Endothelial cell of umbilical vein (primary cell): ENCODE results near the gene TXNDC8. TPM values are rescaled to one million over a fixed set of nuclear protein-coding genes. Genes with fewer than 3 reads are reported as not detected.

Experiments used
- BruUV-seq: library from RNA; stranded (reverse); fragments of 400-500 nt; replicated peaks from 2 replicates; lab custom pipeline; 2021; lab: Mats Ljungman, UMichigan
- CTCF ChIA-PET: fragments of 300-600, 350-600 bp; sonication (Branson Sonifier 250); formaldehyde crosslinking; loops from one replicate; lab custom pipeline; 2021; ENCODE audit warnings: antibody characterized with exemption, inconsistent platforms; lab: Charles Lee
- POLR2A ChIA-PET: fragments of 300-600, 350-600 bp; sonication (Branson Sonifier 250); formaldehyde crosslinking; loops from one replicate; lab custom pipeline; 2021; ENCODE audit warnings: antibody characterized with exemption, inconsistent platforms; lab: Charles Lee
- DNase-seq: peaks from one replicate; pipeline ENCODE4 v3.0.0-alpha.2; 2011; ENCODE audit warnings: low read depth, low spot score
- FAIRE-seq: peaks from 2 replicates; lab custom pipeline; 2011; peaks lifted over from hg19 to GRCh38; lab: Jason Lieb, UNC
- H2AFZ ChIP-seq: 2 replicates; pipeline ENCODE4 v1.6.0; 2012; ENCODE audit warnings: low read depth, low read length, control low read depth, inconsistent platforms
- H3K27ac ChIP-seq: 2 replicates; pipeline ENCODE4 v1.5.1; 2011; ENCODE audit warnings: low read depth, mild to moderate bottlenecking, control low read depth, low read length, moderate library complexity; ENCODE audit not compliant: insufficient read depth
- H3K27me3 ChIP-seq, 2 experiments: 2 replicates each; pipeline versions ENCODE4 v1.6.0 to v1.6.1; 2011; ENCODE audit warnings: low read length in 2 of 2, mixed read lengths in 1 of 2; ENCODE audit not compliant: control insufficient read depth in 2 of 2, insufficient read depth in 2 of 2
- H3K36me3 ChIP-seq, 2 experiments: 2 replicates in 1 of 2; 3 replicates in 1 of 2; pipeline ENCODE4 v1.5.1; 2011; ENCODE audit warnings: low read length in 2 of 2, mild to moderate bottlenecking in 1 of 2, moderate library complexity in 1 of 2; ENCODE audit not compliant: control insufficient read depth in 2 of 2, insufficient read depth in 2 of 2; ENCODE audit errors: extremely low read depth in 1 of 2
- H3K4me1 ChIP-seq: 3 replicates; pipeline ENCODE4 v1.5.1; 2011; ENCODE audit warnings: mild to moderate bottlenecking, low read length; ENCODE audit not compliant: control insufficient read depth, insufficient read depth; ENCODE audit errors: extremely low read depth
- H3K4me2 ChIP-seq: 2 replicates; pipeline ENCODE4 v1.6.1; 2011; ENCODE audit warnings: low read length, control low read depth, mixed read lengths; ENCODE audit not compliant: insufficient read depth
- H3K4me3 ChIP-seq, 3 experiments: fragments of 200-600 bp in 1 of 3; sonication (generic), shearing (Covaris generic) in 1 of 3; replicated peaks in 1 of 3; 2 replicates each; pipeline ENCODE4 v1.5.1; 2011 to 2016; ENCODE audit warnings: control low read depth in 3 of 3, low read length in 3 of 3, mild to moderate bottlenecking in 2 of 3, inconsistent platforms in 1 of 3, low read depth in 1 of 3, moderate library complexity in 1 of 3; ENCODE audit not compliant: insufficient read depth in 1 of 3
- H3K79me2 ChIP-seq: 2 replicates; pipeline ENCODE4 v1.6.0; 2012; ENCODE audit warnings: low read length, inconsistent platforms; ENCODE audit not compliant: control insufficient read depth, insufficient read depth
- H3K9ac ChIP-seq: replicated peaks from 2 replicates; pipeline ENCODE3; 2011; ENCODE audit warnings: low read length, control low read depth; ENCODE audit not compliant: insufficient read depth; ENCODE audit errors: extremely low read depth
- H3K9me1 ChIP-seq: replicated peaks from 3 replicates; pipeline ENCODE4 v1.6.0; 2011; ENCODE audit warnings: mild to moderate bottlenecking, low read length; ENCODE audit not compliant: control insufficient read depth, insufficient read depth; ENCODE audit errors: extremely low read depth
- H3K9me3 ChIP-seq: replicated peaks from 2 replicates; pipeline ENCODE4 v1.5.1; 2012; ENCODE audit warnings: low read length, inconsistent platforms; ENCODE audit not compliant: control insufficient read depth, insufficient read depth
- H4K20me1 ChIP-seq: replicated peaks from 2 replicates; pipeline ENCODE3; 2011; ENCODE audit warnings: mild to moderate bottlenecking, low read length; ENCODE audit not compliant: control insufficient read depth, insufficient read depth; ENCODE audit errors: extremely low read depth
- CTCF ChIP-seq, 2 donors: IDR thresholded peaks; 1 replicate in 1 of 2; 2 replicates in 1 of 2; pipeline ENCODE4 v1.5.1; 2011; ENCODE audit warnings: low read length in 2 of 2, mild to moderate bottlenecking in 2 of 2, moderate library complexity in 2 of 2, control low read depth in 1 of 2, inconsistent platforms in 1 of 2, low read depth in 1 of 2; ENCODE audit not compliant: insufficient read depth in 1 of 2; ENCODE audit errors: extremely low read depth in 1 of 2
- EZH2 ChIP-seq: IDR thresholded peaks from 2 replicates; pipeline ENCODE4 v1.6.1; 2012; ENCODE audit warnings: borderline replicate concordance, low read depth, mild to moderate bottlenecking, moderate library complexity, low read length, inconsistent platforms; ENCODE audit not compliant: severe bottlenecking
- FOS ChIP-seq: IDR thresholded peaks from 2 replicates; pipeline ENCODE4 v1.6.1; 2011; ENCODE audit warnings: mild to moderate bottlenecking, low read length, moderate library complexity, borderline replicate concordance; ENCODE audit not compliant: insufficient read depth
- GATA2 ChIP-seq: IDR thresholded peaks from 2 replicates; pipeline ENCODE4 v1.7.0; 2011; ENCODE audit warnings: low read depth, mild to moderate bottlenecking, moderate library complexity, mixed read lengths, low read length; ENCODE audit not compliant: insufficient read length, insufficient read depth
- JUN ChIP-seq: IDR thresholded peaks from 2 replicates; pipeline ENCODE4 v1.6.1; 2011; ENCODE audit warnings: borderline replicate concordance, low read depth; ENCODE audit not compliant: insufficient read length, insufficient read depth
- MYC ChIP-seq: IDR thresholded peaks from one replicate; pipeline ENCODE4 v1.6.1; 2011; ENCODE audit warnings: mild to moderate bottlenecking, low read depth, low read length
- POLR2A ChIP-seq: IDR thresholded peaks from 2 replicates; pipeline ENCODE4 v1.6.1; 2012; ENCODE audit warnings: low read depth, mild to moderate bottlenecking, control low read depth, low read length
- POLR2AphosphoS5 ChIP-seq: IDR thresholded peaks from 2 replicates; pipeline ENCODE4 v1.6.1; 2012; ENCODE audit warnings: low read depth, mild to moderate bottlenecking, control low read depth, low read length, moderate library complexity; ENCODE audit not compliant: insufficient read depth
- dilution Hi-C: fragments of 300-500 bp; cut with MboI; formaldehyde crosslinking; loops from one replicate; pipeline ENCODE4 v1.15.0; 2019; ENCODE audit warnings: low sequenced_read_pairs; ENCODE audit not compliant: extremely low pct_ligation_motif_present
- intact Hi-C: fragments of 100-400 bp; cut with micrococcal nuclease; formaldehyde crosslinking; loops from one replicate; pipeline ENCODE4 v1.10.0; 2022
- polyA plus RNA-seq, 4 experiments: library from polyadenylated mRNA; depleted of rRNA in 3 of 4; stranded (reverse) in 3 of 4; unstranded in 1 of 4; fragments of >200 nt; gene quantifications; 2 replicates each; pipeline versions ENCODE4 v1.2.1 to v1.2.3, GENCODE V29; 2011 to 2012; ENCODE audit warnings: missing spikeins in 1 of 4
- total RNA-seq: library from RNA; stranded (reverse); gene quantifications from 2 replicates; pipeline ENCODE4 v1.2.3, GENCODE V29; 2021
- TF ChIP-seq, protein P1 (sequence below): IDR thresholded peaks from 2 replicates; pipeline ENCODE4 v1.6.1; 2011; ENCODE audit not compliant: insufficient read depth, insufficient read length

The TXNDC8 gene
- total and polyA plus RNA-seq, 2 donors (not counting 3 experiments of a cell fraction or from before 2014, with no cell fraction given), result not detected

- H2AFZ ChIP-seq, result no peak overlapping the region
- H3K4me2 ChIP-seq, result no peak overlapping the region
- intact Hi-C loops (no loop called here), dilution Hi-C loops (no loop called here)
- H3K27me3 ChIP-seq, result peaks cover 7% of the 10 kb centered on the region in 2 experiments
- DNase-seq, result no peak
- no peak for FAIRE-seq
- H3K79me2 ChIP-seq, result no peaks in the 10 kb centered on the region
- no peaks in the 10 kb centered on the region for H3K9me3 ChIP-seq
- H3K27ac ChIP-seq, result no peak overlapping the region
- no TSS peak for BruUV-seq
- H3K4me1 ChIP-seq, result no peaks in the 10 kb centered on the region
- CTCF ChIA-PET, result interaction anchor here (0.9 kb wide), 1 partner anchor 423 kb away, joined by 3 read pairs; no protein-coding TSS in a partner anchor
- H3K36me3 ChIP-seq, result no peaks in the 10 kb centered on the region
- POLR2A ChIA-PET, result no interaction called here
- no peaks in the 10 kb centered on the region for H3K9me1 ChIP-seq
- H4K20me1 ChIP-seq, result no peaks in the 10 kb centered on the region
- no peak for TF ChIP-seq MYC
- TF ChIP-seq, protein P1, sequence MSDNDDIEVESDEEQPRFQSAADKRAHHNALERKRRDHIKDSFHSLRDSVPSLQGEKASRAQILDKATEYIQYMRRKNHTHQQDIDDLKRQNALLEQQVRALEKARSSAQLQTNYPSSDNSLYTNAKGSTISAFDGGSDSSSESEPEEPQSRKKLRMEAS, result no peak
- TF ChIP-seq CTCF (IDR thresholded peaks at IDR 0.05; ENCODE audit: extremely low read depth in 1 of 2, insufficient read depth in 1 of 2, low read depth in 1 of 2, low read length in 2 of 2), result no peak
- no peak for TF ChIP-seq POLR2A
- no peak for TF ChIP-seq GATA2
- no peak for TF ChIP-seq EZH2
- TF ChIP-seq JUN, result no peak
- TF ChIP-seq FOS, result no peak
- TF ChIP-seq POLR2AphosphoS5, result no peak
- no peak overlapping the region for H3K9ac ChIP-seq
- no peak overlapping the region for H3K4me3 ChIP-seq
Measured at GRCh38 chr9:110282739-110283081, 55.0 kb downstream of the TXNDC8 start.
